Ishikawa (cell line): Measurements from ENCODE around the gene CALHM1.

Experiments used
- CREB1 ChIP-seq: IDR thresholded peaks from 2 replicates; pipeline ENCODE4 v1.6.1; 2012; ENCODE audit warnings: low read depth
- EP300 ChIP-seq: IDR thresholded peaks from 2 replicates; pipeline ENCODE4 v1.6.1; 2012; ENCODE audit warnings: borderline replicate concordance
- TF ChIP-seq, protein P1 (sequence below): IDR thresholded peaks from 2 replicates; pipeline ENCODE4 v1.6.1; 2012
- TF ChIP-seq, protein P2 (sequence below): IDR thresholded peaks from 2 replicates; pipeline ENCODE4 v1.6.1; 2012; ENCODE audit warnings: low read depth, mild to moderate bottlenecking

DNA sequence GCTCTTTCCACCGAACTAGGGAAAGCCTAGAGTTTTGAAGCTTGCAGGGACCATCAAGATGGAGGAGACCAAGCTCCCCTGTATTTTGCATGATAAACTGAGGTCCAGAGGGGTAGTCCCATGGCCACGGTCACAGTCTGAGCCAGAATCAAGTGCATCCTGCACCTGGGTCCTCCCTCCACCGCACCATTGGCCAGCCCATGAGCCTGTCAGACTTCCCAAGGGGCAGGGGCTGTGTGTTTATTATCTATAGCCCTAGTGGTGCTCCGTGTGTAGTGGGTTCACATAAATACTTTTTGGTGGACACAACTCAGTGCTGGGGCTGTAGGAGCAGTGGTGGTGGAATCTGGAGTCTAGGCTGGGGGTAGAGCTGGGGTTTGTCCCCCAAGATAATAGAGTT, 16.7 kb upstream of the CALHM1 start:
- TF ChIP-seq, protein P1, sequence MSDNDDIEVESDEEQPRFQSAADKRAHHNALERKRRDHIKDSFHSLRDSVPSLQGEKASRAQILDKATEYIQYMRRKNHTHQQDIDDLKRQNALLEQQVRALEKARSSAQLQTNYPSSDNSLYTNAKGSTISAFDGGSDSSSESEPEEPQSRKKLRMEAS, result no peak
- TF ChIP-seq CREB1 (no peak), EP300 (no peak)
- TF ChIP-seq, protein P2, sequence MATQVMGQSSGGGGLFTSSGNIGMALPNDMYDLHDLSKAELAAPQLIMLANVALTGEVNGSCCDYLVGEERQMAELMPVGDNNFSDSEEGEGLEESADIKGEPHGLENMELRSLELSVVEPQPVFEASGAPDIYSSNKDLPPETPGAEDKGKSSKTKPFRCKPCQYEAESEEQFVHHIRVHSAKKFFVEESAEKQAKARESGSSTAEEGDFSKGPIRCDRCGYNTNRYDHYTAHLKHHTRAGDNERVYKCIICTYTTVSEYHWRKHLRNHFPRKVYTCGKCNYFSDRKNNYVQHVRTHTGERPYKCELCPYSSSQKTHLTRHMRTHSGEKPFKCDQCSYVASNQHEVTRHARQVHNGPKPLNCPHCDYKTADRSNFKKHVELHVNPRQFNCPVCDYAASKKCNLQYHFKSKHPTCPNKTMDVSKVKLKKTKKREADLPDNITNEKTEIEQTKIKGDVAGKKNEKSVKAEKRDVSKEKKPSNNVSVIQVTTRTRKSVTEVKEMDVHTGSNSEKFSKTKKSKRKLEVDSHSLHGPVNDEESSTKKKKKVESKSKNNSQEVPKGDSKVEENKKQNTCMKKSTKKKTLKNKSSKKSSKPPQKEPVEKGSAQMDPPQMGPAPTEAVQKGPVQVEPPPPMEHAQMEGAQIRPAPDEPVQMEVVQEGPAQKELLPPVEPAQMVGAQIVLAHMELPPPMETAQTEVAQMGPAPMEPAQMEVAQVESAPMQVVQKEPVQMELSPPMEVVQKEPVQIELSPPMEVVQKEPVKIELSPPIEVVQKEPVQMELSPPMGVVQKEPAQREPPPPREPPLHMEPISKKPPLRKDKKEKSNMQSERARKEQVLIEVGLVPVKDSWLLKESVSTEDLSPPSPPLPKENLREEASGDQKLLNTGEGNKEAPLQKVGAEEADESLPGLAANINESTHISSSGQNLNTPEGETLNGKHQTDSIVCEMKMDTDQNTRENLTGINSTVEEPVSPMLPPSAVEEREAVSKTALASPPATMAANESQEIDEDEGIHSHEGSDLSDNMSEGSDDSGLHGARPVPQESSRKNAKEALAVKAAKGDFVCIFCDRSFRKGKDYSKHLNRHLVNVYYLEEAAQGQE, result 0 out of 2 replicates have a peak, but pooled peaks have one; percentile 18
